GM12892 (cell line): ENCODE measurements around the gene ARMC8.

Experiments used
- POLR2A ChIP-seq: IDR thresholded peaks from 2 replicates; pipeline ENCODE4 v1.6.1; 2011; ENCODE audit warnings: low read depth, low read length, control low read depth
- POLR2AphosphoS5 ChIP-seq: IDR thresholded peaks from 2 replicates; pipeline ENCODE4 v1.6.1; 2011; ENCODE audit warnings: low read depth, low read length, control low read depth
- TAF1 ChIP-seq: IDR thresholded peaks from 2 replicates; pipeline ENCODE4 v1.6.1; 2011; ENCODE audit warnings: low read depth, mild to moderate bottlenecking, control low read depth, low read length, borderline replicate concordance

DNA sequence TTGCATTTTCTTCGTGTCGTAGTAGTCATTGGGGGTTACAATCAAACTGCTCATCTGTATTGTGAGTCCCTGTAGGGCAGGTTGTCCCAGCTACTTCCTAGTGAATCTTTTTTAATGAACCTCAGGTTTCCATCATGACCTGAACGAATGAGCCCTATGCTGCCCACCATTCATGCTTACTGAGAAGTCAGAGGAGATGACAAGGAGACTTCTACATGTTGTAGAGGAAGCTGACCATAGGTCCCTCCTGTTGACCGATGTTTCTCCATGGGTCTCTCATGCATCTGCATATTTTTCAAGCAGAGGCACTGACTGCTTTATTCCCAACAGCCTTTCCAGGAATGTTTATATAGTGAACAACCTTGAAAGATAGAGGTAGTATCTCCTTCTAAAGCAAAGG lies 147.5 kb downstream of the ARMC8 start:
- TF ChIP-seq POLR2AphosphoS5 = no peak
- no peak for TF ChIP-seq POLR2A
- no peak for TF ChIP-seq TAF1
